GM12873 (cell line): ENCODE results near the gene TBC1D1.

Source experiments
- TF ChIP-seq, protein P1 (sequence below): IDR thresholded peaks from 2 replicates; pipeline ENCODE4 v1.5.1; 2012; ENCODE audit warnings: low read depth, mild to moderate bottlenecking, moderate library complexity, low read length, control low read depth; ENCODE audit not compliant: insufficient read depth; ENCODE audit errors: missing control alignments

Gene TBC1D1

DNA sequence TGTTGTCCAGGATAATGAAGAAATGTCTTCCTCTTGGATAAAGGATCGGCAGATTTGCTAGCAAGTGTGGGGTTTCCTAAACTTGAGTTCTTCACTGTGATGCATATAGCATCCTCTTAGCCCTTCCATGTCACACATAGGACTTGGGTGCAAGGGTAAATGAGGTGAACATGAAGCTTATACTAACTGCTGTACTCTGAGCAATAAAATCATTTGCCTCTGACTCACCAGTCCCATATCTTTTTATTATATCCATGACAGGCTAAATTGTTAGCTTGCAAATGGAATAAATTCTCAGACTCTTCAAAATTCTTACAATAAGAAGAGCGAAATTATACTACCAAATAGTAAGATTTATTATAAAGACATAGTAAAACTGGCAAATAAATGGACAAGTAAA lies 14.7 kb upstream of the TBC1D1 start:
- TF ChIP-seq, protein P1, sequence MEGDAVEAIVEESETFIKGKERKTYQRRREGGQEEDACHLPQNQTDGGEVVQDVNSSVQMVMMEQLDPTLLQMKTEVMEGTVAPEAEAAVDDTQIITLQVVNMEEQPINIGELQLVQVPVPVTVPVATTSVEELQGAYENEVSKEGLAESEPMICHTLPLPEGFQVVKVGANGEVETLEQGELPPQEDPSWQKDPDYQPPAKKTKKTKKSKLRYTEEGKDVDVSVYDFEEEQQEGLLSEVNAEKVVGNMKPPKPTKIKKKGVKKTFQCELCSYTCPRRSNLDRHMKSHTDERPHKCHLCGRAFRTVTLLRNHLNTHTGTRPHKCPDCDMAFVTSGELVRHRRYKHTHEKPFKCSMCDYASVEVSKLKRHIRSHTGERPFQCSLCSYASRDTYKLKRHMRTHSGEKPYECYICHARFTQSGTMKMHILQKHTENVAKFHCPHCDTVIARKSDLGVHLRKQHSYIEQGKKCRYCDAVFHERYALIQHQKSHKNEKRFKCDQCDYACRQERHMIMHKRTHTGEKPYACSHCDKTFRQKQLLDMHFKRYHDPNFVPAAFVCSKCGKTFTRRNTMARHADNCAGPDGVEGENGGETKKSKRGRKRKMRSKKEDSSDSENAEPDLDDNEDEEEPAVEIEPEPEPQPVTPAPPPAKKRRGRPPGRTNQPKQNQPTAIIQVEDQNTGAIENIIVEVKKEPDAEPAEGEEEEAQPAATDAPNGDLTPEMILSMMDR, result no peak

- TF ChIP-seq, protein P1, result no peak
Observed at GRCh38 chr4:37879365-37879764, 11.5 kb upstream of the TBC1D1 start.

DNA sequence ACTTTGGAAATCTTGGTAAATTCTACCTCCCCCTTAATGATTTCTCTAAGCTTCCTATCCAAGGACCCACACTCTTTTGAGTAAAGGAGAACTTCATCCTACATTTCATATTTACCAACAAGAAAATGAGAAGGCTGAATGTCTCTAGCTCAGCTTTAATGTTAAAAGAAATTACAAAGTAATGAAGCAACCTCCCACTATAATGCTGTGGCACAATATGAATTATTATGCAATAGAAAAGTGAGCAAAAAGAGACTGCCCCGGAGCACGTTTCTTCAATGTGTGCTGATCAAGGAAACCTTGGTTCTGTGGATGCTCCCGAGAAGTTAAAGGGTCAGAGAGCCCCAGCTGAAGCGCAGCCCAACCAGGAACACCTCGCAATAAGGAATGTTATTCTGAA lies 9.1 kb upstream of the TBC1D1 start:
- TF ChIP-seq, protein P1, result no peak

- TF ChIP-seq, protein P1, result no peak
Observed at GRCh38 chr4:37882665-37883296, 8.1 kb upstream of the TBC1D1 start.

- TF ChIP-seq, protein P1, result no peak
Observed at GRCh38 chr4:37884855-37885487, 5.9 kb upstream of the TBC1D1 start.

GRCh38 chr4:37885496-37885895 lies 5.4 kb upstream of the TBC1D1 start:
- TF ChIP-seq, protein P1, result no peak

- TF ChIP-seq, protein P1, result peak; percentile 2
Observed at GRCh38 chr4:37889849-37890800, 759 bp upstream of the TBC1D1 start.
